K562 (cell line): ENCODE measurements around the gene ATP6V0E2. TPM values are rescaled to one million over a fixed set of nuclear protein-coding genes. Genes with fewer than 3 reads are reported as not detected.
A peak's percentile ranks its signal among the peaks of the same experiment; 100 is the strongest.

Experiments
- ATAC-seq: fragments of 200-7000 bp; cut with Tn5 transposase; 3 replicates; pipeline ENCODE4 v1.9.1; 2020; ENCODE audit warnings: moderate library complexity
- BruUV-seq: library from RNA; stranded (reverse); fragments of 400-500 nt; replicated peaks from 2 replicates; lab custom pipeline; 2021; lab: Mats Ljungman, UMichigan
- CTCF ChIA-PET: fragments of 300-600 bp; formaldehyde crosslinking; extraction: SDS; loops from one replicate; lab custom pipeline; 2021; ENCODE audit warnings: low intra/inter-chr PET ratio; lab: Yijun Ruan, JAX
- POLR2A ChIA-PET: fragments of 300-600, 350-650 bp; sonication (Branson Sonifier 250); formaldehyde crosslinking; extraction: SDS; loops from one replicate; lab custom pipeline; 2021; ENCODE audit warnings: antibody characterized with exemption, inconsistent platforms; lab: Yijun Ruan, JAX
- DNase-seq, 4 experiments: peaks; one replicate each; pipeline versions ENCODE4 v3.0.0 to v3.0.0-alpha.2; 2011 to 2018; ENCODE audit warnings: low spot score in 3 of 4, mixed read lengths in 3 of 4; ENCODE audit errors: extremely low read depth in 1 of 4
- FAIRE-seq: peaks from 2 replicates; lab custom pipeline; 2011; peaks lifted over from hg19 to GRCh38; lab: Jason Lieb, UNC
- H2AFZ ChIP-seq: 2 replicates; pipeline ENCODE4 v1.6.0; 2011; ENCODE audit warnings: low read depth, low read length, control low read depth, inconsistent platforms
- H3K27ac ChIP-seq: fragments of 200-600 bp; 3 replicates; pipeline ENCODE4 v1.8.0; 2011; ENCODE audit warnings: low read depth, mild to moderate bottlenecking, control low read depth, inconsistent platforms, low read length, moderate library complexity, mixed read lengths; ENCODE audit errors: extremely low read depth
- H3K27me3 ChIP-seq, 2 experiments: fragments of 300-600 bp in 1 of 2; 2 replicates in 1 of 2; 3 replicates in 1 of 2; pipeline versions ENCODE4 v1.6.0 to v1.8.0; 2011; ENCODE audit warnings: inconsistent platforms in 2 of 2, low read length in 2 of 2, mild to moderate bottlenecking in 1 of 2, mixed read lengths in 1 of 2, moderate library complexity in 1 of 2; ENCODE audit not compliant: control insufficient read depth in 2 of 2, insufficient read depth in 2 of 2
- H3K36me3 ChIP-seq: fragments of 300-600 bp; 3 replicates; pipeline ENCODE4 v1.8.0; 2011; ENCODE audit warnings: mild to moderate bottlenecking, low read length, inconsistent platforms; ENCODE audit not compliant: control insufficient read depth, insufficient read depth
- H3K4me1 ChIP-seq, 2 experiments: fragments of 200-600 bp in 1 of 2; replicated peaks in 1 of 2; 2 replicates in 1 of 2; 3 replicates in 1 of 2; pipeline versions ENCODE4 v1.5.1 to v1.8.0; 2011; ENCODE audit warnings: inconsistent platforms in 2 of 2, low read length in 2 of 2, mild to moderate bottlenecking in 1 of 2, mixed read lengths in 1 of 2, moderate library complexity in 1 of 2; ENCODE audit not compliant: control insufficient read depth in 2 of 2, insufficient read depth in 2 of 2
- H3K4me2 ChIP-seq: 2 replicates; pipeline ENCODE4 v1.6.1; 2011; ENCODE audit warnings: low read length, control low read depth, inconsistent platforms, mixed read lengths; ENCODE audit not compliant: insufficient read depth
- H3K4me3 ChIP-seq: fragments of 200-600 bp; sonication (generic), shearing (Covaris generic); 2 replicates; pipeline ENCODE4 v1.5.1; 2016; ENCODE audit warnings: control low read depth, inconsistent platforms
- H3K79me2 ChIP-seq: fragments of 200-600 bp; 3 replicates; pipeline ENCODE4 v1.8.0; 2011; ENCODE audit warnings: low read length, inconsistent platforms; ENCODE audit not compliant: control insufficient read depth, insufficient read depth
- H3K9ac ChIP-seq, 2 experiments: 2 replicates each; pipeline versions ENCODE4 v1.6.0 to v1.6.1; 2011; ENCODE audit warnings: low read depth in 2 of 2, low read length in 2 of 2, control low read depth in 1 of 2, inconsistent platforms in 1 of 2, mild to moderate bottlenecking in 1 of 2, mixed read lengths in 1 of 2; ENCODE audit not compliant: insufficient read depth in 1 of 2
- H3K9me1 ChIP-seq: one replicate; pipeline ENCODE4 v1.6.0; 2011; ENCODE audit warnings: inconsistent platforms, mild to moderate bottlenecking, low read length, moderate library complexity; ENCODE audit not compliant: control insufficient read depth, insufficient read depth
- H3K9me3 ChIP-seq: replicated peaks from 2 replicates; pipeline ENCODE4 v1.5.1; 2011; ENCODE audit warnings: low read depth, low read length, inconsistent platforms; ENCODE audit not compliant: control insufficient read depth, insufficient read depth
- H4K20me1 ChIP-seq: replicated peaks from 2 replicates; pipeline ENCODE4 v1.6.1; 2011; ENCODE audit warnings: low read length, inconsistent platforms, mixed read lengths; ENCODE audit not compliant: control insufficient read depth, insufficient read depth
- IFI16 ChIP-seq: fragments of 250-450 bp; sonication (Bioruptor Pico); IDR thresholded peaks from 2 replicates; pipeline ENCODE4 v2.1.2; 2022; ENCODE audit warnings: mild to moderate bottlenecking, inconsistent platforms
- PHF21A ChIP-seq: fragments of 450-650 bp; IDR thresholded peaks from 2 replicates; pipeline ENCODE4 v1.6.1; 2017; ENCODE audit warnings: low read depth, borderline replicate concordance
- TCF15 ChIP-seq: fragments of 250-450 bp; sonication (Bioruptor Pico); IDR thresholded peaks from 2 replicates; pipeline ENCODE4 v1.8.0; 2022; ENCODE audit warnings: moderate library complexity, mild to moderate bottlenecking, inconsistent platforms
- ZNF174 ChIP-seq: fragments of 250-450 bp; sonication (Bioruptor Pico); IDR thresholded peaks from 2 replicates; pipeline ENCODE4 v1.4.0; 2020; ENCODE audit warnings: mild to moderate bottlenecking
- ZNF324 ChIP-seq: fragments of 250-450 bp; sonication (Bioruptor Pico); IDR thresholded peaks from 2 replicates; pipeline ENCODE4 v1.4.0; 2020; ENCODE audit warnings: mild to moderate bottlenecking
- ZNF511 ChIP-seq: sonication (generic); formaldehyde crosslinking; IDR thresholded peaks from 2 replicates; pipeline ENCODE4 v1.8.0; 2022; ENCODE audit warnings: mild to moderate bottlenecking, missing genetic modification reagents
- WGBS: fragments of 100-300 bp; shearing (Covaris generic); methylation state at CpG from one replicate; pipeline ENCODE4 v1.1.6; 2016; ENCODE audit warnings: low coverage, mixed read lengths; ENCODE audit not compliant: insufficient coverage; ENCODE audit errors: missing lambda C conversion rate; 5-methylcytosine and 5-hydroxymethylcytosine counted together
- in situ Hi-C: fragments of 300-500 bp; cut with MboI; formaldehyde crosslinking; loops from 4 replicates; pipeline ENCODE4 v1.15.0; 2018; ENCODE audit warnings: inconsistent platforms, mixed read lengths
- intact Hi-C: fragments of 100-400 bp; cut with micrococcal nuclease; formaldehyde crosslinking; loops from 2 replicates; pipeline ENCODE4 v1.14.2; 2022
- polyA plus RNA-seq, 8 experiments: library from polyadenylated mRNA; depleted of rRNA in 4 of 8; stranded (reverse) in 5 of 8; unstranded in 3 of 8; fragments of >200 nt; fragmentation: Nextera tagmentation in 2 of 8; fragmentation: Illumina TruSeq in 1 of 8; extraction: Ambion mirVana in 2 of 8; extraction: Trizol in 1 of 8; gene quantifications; 2 replicates each; pipeline versions ENCODE4 v1.2.1 to v1.2.3, GENCODE V29; 2011 to 2014; ENCODE audit warnings: inconsistent platforms in 1 of 8, missing spikeins in 1 of 8
- total RNA-seq, 7 experiments: library from RNA; depleted of rRNA in 6 of 7; stranded (reverse); fragments of >200 nt in 6 of 7; fragmentation: Illumina TruSeq in 2 of 7; extraction: Trizol in 2 of 7; gene quantifications; 2 replicates each; pipeline versions ENCODE4 v1.2.1 to v1.2.3, GENCODE V29; 2011 to 2021; ENCODE audit warnings: low replicate concordance in 1 of 7
- TF ChIP-seq, protein P1 (sequence below): fragments of 450-650 bp; conservative IDR thresholded peaks from 2 replicates; pipeline ENCODE4 v1.6.1; 2016; ENCODE audit warnings: missing genetic modification characterization, low read depth, mild to moderate bottlenecking, missing compliant biosample characterization, moderate library complexity
- TF ChIP-seq, protein P2 (sequence below): fragments of 200-800 bp; sonication (Bioruptor generic); IDR thresholded peaks from 2 replicates; pipeline ENCODE4 v1.6.1; 2016; ENCODE audit warnings: missing genetic modification characterization, missing compliant biosample characterization

Gene ATP6V0E2
- total and polyA plus RNA-seq, 9 of the 15 experiments (the other 6 are each of a cell fraction or from before 2014, with no cell fraction given): 0.55 to 18.5 (median 10.9) TPM

DNA sequence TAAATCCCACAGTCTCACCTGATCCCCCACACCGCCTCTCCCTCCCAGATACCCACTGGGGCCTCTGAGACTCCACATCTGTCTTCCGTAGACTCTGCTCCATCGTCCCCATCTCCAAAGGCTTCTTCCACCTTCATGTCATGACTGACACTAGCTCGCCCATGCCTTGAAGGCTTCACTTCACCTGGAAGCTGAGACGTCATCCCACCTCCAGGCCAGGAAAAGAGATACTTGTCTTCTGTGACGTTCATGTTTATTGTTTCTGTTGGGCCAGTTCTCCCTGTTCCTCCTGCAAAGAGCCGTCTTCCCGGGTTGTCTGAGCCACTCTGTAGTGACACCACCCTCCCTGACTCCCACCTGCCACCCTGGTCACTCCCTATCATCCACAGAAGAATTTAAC lies 39.2 kb upstream of the ATP6V0E2 start:
- CTCF ChIA-PET: no interaction called here
- Histone ChIP-seq H3K9me3 (no peaks in the 10 kb centered on the region), H3K9ac (no peak overlapping the region)
- intact Hi-C loops: no loop called here
- in situ Hi-C loops: no loop called here
- WGBS: 4% methylated on average over 8 of the region's 8 CpGs
- 0 out of 2 replicates have a peak, but pooled peaks have one; percentile 3 for TF ChIP-seq ZNF511 (CRISPR knock-in tag)
- TF ChIP-seq IFI16: no peak
- TF ChIP-seq, all 486 proteins: peak for 1
- Histone ChIP-seq H3K27ac (no peak overlapping the region), H2AFZ (no peak overlapping the region), H3K36me3 (no peaks in the 10 kb centered on the region), H3K9me1 (no peaks in the 10 kb centered on the region), H3K4me3 (no peak overlapping the region), H3K79me2 (peaks cover 7% of the 10 kb centered on the region; the same call in 1 of the 3 replicates), H4K20me1 (peaks cover 14% of the 10 kb centered on the region), H3K4me2 (no peak overlapping the region), H3K27me3 (peaks cover 30 to 45% of the 10 kb centered on the region in 2 experiments), H3K4me1 (peaks cover 12 to 15% of the 10 kb centered on the region in 2 experiments; a peak in 4 of 5 replicates)
- no peak for DNase-seq
- no peak for ATAC-seq
- BruUV-seq: no TSS peak
- FAIRE-seq: no peak
- POLR2A ChIA-PET: interaction anchor here (0.9 kb wide), 1 partner anchor 12 kb away, joined by 4 read pairs; no protein-coding TSS in a partner anchor

DNA sequence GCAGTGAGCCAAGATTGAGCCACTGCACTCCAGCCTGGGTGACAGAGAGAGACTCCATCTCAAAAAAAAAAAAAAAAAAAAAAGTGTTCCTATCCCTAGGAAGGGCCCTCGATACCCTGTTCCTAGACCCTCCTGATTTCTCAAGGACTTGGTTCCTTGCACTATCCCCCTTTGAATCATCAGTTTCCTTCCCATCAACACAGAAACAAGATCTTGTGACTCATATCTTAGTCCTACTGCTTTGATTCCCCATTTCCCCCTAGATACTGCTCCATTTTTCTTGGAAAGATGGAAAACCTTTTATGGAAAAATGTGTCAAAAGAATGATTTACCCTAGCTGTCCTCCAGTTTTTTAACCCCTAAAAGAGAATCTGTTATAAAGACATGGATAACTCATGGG lies 37.3 kb upstream of the ATP6V0E2 start:
- no peak overlapping the region for H3K27ac ChIP-seq
- no TSS peak for BruUV-seq
- peaks cover 14 to 15% of the 10 kb centered on the region in 2 experiments; a peak in 4 of 5 replicates for H3K4me1 ChIP-seq
- ChIA-PET POLR2A (interaction anchor here (1.0 kb wide), 1 partner anchor 31 kb away, joined by 3 read pairs; no protein-coding TSS in a partner anchor), CTCF (no interaction called here)
- H3K9me1 ChIP-seq: no peaks in the 10 kb centered on the region
- no peak for DNase-seq
- H3K4me3 ChIP-seq: no peak overlapping the region
- ATAC-seq: no peak
- H3K9me3 ChIP-seq: no peaks in the 10 kb centered on the region
- H3K79me2 ChIP-seq: peaks cover 7% of the 10 kb centered on the region; the same call in 1 of the 3 replicates
- no peak for FAIRE-seq
- peaks cover 27 to 37% of the 10 kb centered on the region in 2 experiments for H3K27me3 ChIP-seq
- peaks cover 10% of the 10 kb centered on the region for H4K20me1 ChIP-seq
- no peak overlapping the region for H3K4me2 ChIP-seq
- no peaks in the 10 kb centered on the region for H3K36me3 ChIP-seq
- intact Hi-C loops: no loop called here
- H2AFZ ChIP-seq: no peak overlapping the region
- 0% methylated on average over 1 of the region's 1 CpG for WGBS
- no peak overlapping the region for H3K9ac ChIP-seq
- in situ Hi-C loops: no loop called here
- TF ChIP-seq, protein P1, sequence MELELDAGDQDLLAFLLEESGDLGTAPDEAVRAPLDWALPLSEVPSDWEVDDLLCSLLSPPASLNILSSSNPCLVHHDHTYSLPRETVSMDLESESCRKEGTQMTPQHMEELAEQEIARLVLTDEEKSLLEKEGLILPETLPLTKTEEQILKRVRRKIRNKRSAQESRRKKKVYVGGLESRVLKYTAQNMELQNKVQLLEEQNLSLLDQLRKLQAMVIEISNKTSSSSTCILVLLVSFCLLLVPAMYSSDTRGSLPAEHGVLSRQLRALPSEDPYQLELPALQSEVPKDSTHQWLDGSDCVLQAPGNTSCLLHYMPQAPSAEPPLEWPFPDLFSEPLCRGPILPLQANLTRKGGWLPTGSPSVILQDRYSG (tag): no peak
- TF ChIP-seq ZNF174: no peak
- TF ChIP-seq PHF21A: no peak
- TF ChIP-seq TCF15 (CRISPR knock-in tag): no peak
- TF ChIP-seq, protein P2, sequence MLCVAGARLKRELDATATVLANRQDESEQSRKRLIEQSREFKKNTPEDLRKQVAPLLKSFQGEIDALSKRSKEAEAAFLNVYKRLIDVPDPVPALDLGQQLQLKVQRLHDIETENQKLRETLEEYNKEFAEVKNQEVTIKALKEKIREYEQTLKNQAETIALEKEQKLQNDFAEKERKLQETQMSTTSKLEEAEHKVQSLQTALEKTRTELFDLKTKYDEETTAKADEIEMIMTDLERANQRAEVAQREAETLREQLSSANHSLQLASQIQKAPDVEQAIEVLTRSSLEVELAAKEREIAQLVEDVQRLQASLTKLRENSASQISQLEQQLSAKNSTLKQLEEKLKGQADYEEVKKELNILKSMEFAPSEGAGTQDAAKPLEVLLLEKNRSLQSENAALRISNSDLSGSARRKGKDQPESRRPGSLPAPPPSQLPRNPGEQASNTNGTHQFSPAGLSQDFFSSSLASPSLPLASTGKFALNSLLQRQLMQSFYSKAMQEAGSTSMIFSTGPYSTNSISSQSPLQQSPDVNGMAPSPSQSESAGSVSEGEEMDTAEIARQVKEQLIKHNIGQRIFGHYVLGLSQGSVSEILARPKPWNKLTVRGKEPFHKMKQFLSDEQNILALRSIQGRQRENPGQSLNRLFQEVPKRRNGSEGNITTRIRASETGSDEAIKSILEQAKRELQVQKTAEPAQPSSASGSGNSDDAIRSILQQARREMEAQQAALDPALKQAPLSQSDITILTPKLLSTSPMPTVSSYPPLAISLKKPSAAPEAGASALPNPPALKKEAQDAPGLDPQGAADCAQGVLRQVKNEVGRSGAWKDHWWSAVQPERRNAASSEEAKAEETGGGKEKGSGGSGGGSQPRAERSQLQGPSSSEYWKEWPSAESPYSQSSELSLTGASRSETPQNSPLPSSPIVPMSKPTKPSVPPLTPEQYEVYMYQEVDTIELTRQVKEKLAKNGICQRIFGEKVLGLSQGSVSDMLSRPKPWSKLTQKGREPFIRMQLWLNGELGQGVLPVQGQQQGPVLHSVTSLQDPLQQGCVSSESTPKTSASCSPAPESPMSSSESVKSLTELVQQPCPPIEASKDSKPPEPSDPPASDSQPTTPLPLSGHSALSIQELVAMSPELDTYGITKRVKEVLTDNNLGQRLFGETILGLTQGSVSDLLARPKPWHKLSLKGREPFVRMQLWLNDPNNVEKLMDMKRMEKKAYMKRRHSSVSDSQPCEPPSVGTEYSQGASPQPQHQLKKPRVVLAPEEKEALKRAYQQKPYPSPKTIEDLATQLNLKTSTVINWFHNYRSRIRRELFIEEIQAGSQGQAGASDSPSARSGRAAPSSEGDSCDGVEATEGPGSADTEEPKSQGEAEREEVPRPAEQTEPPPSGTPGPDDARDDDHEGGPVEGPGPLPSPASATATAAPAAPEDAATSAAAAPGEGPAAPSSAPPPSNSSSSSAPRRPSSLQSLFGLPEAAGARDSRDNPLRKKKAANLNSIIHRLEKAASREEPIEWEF: no peak
- no peak for TF ChIP-seq ZNF324 (CRISPR knock-in tag)
